Hematopoietic multipotent progenitor cell (in vitro differentiated cells): ENCODE measurements around the gene NEURL4. TPM values are rescaled to one million over a fixed set of nuclear protein-coding genes. Genes with fewer than 3 reads are reported as not detected.

Experiments
- DNase-seq, 3 donors: peaks; one replicate each; pipeline ENCODE4 v3.0.0-alpha.2; 2011 to 2015; ENCODE audit warnings: low read depth in 2 of 3, low spot score in 2 of 3
- total RNA-seq: library from RNA; depleted of rRNA; stranded (reverse); fragments of >200 nt; gene quantifications from one replicate; pipeline ENCODE4 v1.2.3, GENCODE V29; 2012

Gene NEURL4
- total RNA-seq, 1 donor, result 37.4 TPM

DNA sequence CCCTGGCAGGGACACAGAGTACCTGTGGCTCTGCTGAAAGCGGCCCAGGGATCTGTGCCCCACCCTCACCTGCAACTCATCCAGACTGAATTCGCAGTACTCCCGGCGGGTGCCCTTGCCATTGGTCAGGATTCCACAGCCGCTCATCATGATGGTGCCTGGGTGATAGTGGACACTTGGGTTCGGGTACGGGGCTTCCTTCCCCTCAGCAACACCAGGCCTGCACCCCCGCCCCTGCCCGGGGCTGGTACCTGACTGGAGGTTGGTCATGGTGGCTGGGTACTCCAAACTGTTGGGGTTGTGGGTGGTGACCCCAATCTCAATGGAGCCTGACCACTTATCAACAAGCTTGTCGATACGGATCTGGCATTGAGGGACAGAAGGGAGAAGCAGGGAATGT lies 2.9 kb downstream of the NEURL4 start:
- DNase-seq, result no peak

DNA sequence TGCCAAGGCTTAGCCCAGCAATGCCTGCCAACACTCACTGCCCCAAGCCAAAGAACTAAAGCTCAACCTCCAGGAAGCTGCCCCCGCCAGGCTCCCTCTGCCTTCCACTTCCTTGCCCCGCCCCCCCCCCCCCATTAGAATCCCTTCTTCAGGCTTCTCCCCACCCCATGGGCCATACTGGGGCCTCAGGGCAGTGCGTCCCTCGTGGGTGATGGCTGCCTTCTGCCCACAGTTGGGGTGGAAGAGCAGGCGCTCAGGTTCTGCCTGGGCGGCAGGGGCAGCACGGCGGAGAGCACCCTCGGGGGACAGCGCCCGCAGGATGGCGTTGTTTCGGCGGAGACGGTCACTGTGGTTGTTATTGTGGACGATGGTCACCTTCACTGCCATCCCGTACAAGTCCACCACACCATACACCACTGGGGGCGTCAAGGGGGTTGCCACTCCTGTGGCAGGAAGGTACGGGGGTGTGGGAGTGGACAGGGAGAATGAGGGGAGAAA lies 4.1 kb downstream of the NEURL4 start:
- no peak for DNase-seq

DNA sequence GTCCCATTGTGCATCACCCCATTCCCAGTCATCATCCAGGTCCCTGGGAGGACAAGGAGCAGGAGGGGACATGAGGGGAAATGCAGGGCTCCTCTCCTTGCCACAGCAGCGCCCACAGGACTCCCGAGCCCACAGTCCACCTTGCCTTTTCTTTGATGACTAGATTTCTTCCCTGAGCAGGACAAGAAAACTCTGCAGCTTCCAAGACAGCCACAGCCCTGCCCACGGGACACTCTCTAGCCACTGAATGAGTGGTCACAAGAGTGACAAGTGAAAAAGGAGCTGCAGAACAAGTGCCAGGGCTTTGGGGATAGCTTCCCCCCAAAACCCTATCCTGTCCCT lies 4.7 kb downstream of the NEURL4 start:
- no peak for DNase-seq

DNA sequence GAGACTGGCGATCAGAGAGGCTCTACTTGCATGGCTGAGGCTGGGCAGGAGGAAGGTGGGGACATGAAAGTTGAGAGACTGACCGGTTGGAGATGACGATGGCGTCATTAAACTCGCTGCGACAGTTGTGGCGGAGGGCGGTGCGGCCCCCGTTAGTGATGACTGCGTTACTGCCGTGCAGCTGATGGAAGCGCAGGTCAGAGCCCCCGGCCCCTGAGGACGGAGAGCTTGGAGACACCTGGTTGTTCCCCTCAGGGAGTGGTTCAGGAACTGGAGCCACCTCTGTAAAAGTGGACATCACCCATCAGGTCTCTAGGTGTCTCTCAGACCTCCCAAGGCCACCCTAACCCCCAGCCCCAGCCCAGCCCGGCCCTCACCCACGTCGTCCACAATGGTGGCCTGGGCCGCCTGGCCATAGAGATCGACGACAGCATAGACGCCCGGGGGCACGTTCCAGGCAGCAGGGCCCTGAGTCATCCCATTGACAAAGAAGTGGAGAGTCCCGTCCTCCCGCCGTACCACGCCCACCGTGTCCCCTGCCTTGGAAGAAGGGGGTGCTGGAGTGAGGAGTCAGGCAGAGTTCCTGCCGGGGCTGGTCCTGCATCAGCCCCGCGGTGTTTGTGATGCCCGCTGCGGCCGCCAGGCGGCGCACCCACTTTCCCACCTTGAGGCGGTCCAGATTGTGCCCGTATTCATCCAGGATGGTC lies 5.3 kb downstream of the NEURL4 start:
- peak; percentile 47 to 49 (median 48) for DNase-seq

GRCh38 chr17:7322520-7323194 lies 6.5 kb downstream of the NEURL4 start:
- no peak for DNase-seq

DNA sequence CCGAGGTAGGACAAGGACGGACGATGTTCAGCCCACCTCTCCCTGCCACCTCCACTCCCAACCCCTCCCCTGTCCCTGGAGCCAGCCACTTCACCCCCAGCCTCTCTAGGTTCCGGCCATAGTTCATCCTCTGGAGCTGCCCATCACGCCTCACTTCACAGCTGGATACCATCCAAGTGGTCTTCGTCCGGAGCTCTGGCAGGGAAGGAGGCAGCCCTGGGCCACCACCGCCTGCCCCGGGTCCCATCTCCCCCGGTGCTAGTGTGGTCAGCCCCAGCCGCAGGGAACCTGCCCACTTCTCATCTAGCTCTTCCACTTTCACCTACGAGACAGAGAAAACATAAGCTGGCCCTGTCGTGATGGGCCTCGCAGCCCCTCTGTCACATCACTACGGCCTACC lies 7.7 kb downstream of the NEURL4 start:
- DNase-seq, result no peak

GRCh38 chr17:7318121-7318860 lies 10.8 kb downstream of the NEURL4 start:
- no peak for DNase-seq

GRCh38 chr17:7317161-7317803 lies 11.9 kb downstream of the NEURL4 start:
- no peak for DNase-seq

- DNase-seq, result no peak
These were observed 13.4 kb downstream of the NEURL4 start for GRCh38 chr17:7315570-7316235.

- peak; percentile 86 to 90 (median 89) for DNase-seq
These were observed 14.2 kb downstream of the NEURL4 start, which contains the start of gene GPS2 for GRCh38 chr17:7314719-7315569. Gene GPS2 (minus strand): TSS chr17:7315360. CDS start chr17:7315052, 308 bp downstream.

- DNase-seq, result no peak
These were observed 15.0 kb downstream of the NEURL4 start for GRCh38 chr17:7313890-7314718.

GRCh38 chr17:7313088-7313889 lies 15.8 kb downstream of the NEURL4 start:
- peak in 1 of 3 donors; percentile 37 for DNase-seq

DNA sequence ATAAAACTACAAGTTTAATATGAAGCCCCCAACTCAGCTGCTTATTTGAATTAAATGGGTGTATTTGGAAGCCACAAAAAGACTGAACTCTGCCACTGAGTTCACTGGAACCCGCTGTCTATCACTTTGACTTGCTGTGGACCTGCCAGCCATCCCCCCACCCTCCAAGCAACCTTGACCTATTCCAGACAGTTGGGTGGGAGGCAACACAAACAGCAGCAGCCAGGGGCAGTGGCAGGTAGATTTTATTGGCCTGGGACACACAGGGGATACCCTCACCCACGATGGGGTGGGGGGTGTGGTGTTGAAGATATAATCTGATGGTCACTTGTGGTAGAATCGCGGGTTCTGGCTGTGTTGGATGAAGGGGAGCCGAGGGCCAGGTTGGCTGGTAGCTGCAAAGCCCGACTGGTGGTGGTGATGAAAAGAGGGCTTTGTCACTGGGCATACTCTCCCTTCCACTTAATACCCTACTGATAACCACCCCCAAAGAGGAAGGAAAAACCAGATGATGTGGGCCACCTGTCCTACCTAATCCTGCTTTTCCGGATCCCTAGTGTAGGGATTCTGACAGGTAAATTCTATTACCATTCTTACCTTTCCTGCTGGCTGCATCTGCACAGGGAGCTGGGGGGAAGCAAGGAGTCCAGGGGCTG lies 16.6 kb downstream of the NEURL4 start:
- no peak for DNase-seq

DNA sequence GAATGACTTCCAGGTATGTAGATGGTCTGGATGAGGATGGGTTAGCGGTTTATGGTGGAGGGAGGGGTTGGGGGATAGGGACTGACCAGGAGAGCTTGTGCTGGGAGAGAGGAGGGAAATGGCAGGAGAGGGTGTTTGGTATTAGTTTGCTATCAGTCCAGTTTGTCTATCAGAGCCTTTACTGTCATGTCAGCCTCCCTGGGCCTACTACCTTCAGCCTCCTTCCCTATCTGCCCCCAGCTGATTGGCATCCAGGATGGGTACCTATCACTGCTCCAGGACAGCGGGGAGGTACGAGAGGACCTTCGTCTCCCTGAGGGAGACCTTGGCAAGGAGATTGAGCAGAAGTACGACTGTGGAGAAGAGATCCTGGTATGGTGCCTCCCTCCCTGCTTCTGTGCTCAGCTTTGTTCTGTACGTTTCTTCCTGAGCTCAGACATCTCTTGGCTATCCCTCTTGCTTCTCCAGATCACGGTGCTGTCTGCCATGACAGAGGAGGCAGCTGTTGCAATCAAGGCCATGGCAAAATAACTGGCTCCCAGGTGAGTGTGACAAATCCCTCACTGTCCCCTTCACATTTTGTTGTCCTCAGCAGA lies 17.9 kb downstream of the NEURL4 start:
- DNase-seq, result no peak

DNA sequence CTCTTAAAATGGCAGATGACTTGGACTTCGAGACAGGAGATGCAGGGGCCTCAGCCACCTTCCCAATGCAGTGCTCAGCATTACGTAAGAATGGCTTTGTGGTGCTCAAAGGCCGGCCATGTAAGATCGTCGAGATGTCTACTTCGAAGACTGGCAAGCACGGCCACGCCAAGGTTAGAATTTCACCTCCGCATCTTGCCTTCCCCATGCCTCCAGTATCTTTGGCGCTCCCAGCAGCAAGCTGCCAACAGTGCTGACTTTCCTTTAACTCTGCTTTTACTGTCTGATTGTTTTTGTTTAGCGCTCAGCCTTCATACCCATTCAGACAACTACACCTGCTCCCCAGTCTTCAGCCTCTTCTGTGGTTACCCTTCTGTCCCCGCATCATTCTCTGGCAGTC lies 19.5 kb downstream of the NEURL4 start:
- DNase-seq, result no peak

- peak; percentile 76 to 95 (median 95) for DNase-seq
These were observed 20.3 kb downstream of the NEURL4 start for GRCh38 chr17:7308625-7309433.
